ENCODE measurements around the gene STK38L. TPM values are rescaled to one million over a fixed set of nuclear protein-coding genes. Genes with fewer than 3 reads are reported as not detected.

The STK38L gene
- total RNA-seq, 1 donor from 2014 or later = 30.8 TPM

DNA sequence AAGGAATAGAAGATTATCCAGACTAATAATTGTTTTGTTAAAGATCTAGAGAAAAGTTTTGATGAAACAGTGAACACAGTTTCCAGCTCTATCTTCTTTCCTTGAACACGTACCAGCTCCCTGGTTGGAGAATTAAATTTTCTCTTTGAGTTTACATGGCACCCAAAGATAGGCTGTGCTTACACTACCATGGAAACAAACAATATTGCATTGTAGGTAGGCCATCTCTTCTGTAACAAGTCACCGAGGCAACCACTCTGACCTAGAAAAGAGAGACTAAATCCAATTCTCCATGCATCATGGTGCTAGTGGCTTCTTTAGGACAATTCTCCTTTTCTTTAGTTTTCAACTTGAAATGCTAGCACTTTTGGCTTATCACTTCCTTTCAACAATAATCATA is 98.5 kb downstream of the STK38L start:
- no peak overlapping the region for H3K27ac Mint-ChIP-seq (ENCODE audit: unreplicated experiment)
- TF ChIP-seq, protein P1, sequence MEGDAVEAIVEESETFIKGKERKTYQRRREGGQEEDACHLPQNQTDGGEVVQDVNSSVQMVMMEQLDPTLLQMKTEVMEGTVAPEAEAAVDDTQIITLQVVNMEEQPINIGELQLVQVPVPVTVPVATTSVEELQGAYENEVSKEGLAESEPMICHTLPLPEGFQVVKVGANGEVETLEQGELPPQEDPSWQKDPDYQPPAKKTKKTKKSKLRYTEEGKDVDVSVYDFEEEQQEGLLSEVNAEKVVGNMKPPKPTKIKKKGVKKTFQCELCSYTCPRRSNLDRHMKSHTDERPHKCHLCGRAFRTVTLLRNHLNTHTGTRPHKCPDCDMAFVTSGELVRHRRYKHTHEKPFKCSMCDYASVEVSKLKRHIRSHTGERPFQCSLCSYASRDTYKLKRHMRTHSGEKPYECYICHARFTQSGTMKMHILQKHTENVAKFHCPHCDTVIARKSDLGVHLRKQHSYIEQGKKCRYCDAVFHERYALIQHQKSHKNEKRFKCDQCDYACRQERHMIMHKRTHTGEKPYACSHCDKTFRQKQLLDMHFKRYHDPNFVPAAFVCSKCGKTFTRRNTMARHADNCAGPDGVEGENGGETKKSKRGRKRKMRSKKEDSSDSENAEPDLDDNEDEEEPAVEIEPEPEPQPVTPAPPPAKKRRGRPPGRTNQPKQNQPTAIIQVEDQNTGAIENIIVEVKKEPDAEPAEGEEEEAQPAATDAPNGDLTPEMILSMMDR (IDR thresholded peaks at IDR 0.05; ENCODE audit: unreplicated experiment) = no peak
- no peaks in the 10 kb centered on the region for H3K36me3 Mint-ChIP-seq (ENCODE audit: low read depth, unreplicated experiment)
- H3K27me3 Mint-ChIP-seq (ENCODE audit: unreplicated experiment) = peaks cover 5% of the 10 kb centered on the region
- H3K9me3 Mint-ChIP-seq (ENCODE audit: unreplicated experiment) = no peaks in the 10 kb centered on the region
- no peak overlapping the region for H3K4me3 Mint-ChIP-seq (ENCODE audit: unreplicated experiment)
- no peaks in the 10 kb centered on the region for H3K4me1 Mint-ChIP-seq (ENCODE audit: unreplicated experiment)
- no peak for DNase-seq (ENCODE audit: low spot score)

DNA sequence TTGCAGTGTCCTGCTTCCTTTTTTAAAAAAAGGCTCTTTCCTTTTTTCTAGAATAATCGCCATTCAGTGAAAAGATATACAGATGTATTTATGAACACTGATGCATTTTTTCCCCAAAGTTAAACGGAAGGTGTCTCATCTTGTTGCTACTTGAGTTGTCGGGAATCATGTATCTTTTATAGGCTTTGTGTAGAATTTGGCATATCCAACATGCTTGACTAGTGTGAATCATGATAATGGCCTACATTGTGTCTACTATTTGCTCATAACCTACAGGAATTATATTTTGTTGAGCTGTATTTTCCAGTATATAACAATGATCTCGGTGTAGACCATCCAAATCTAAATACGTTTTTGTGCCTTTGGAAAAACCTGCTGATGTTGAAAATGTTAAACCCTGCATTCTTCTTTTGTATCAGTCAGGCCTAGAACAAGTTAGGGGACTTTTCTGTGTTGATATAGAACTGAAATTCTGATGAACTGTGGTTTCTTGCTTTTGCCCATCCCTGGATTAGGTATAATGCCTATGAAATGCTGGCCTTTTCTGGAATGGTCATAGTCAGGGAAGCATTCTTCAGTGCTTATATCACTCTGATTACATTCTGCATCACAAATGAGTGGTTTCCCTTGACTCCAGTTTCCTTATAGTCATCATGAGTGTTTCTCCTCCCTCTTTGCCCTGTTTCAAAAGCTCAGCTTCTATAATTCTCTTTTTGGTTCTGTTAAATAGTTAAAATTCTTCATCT is 99.3 kb downstream of the STK38L start:
- H3K36me3 Mint-ChIP-seq (ENCODE audit: low read depth, unreplicated experiment) = no peaks in the 10 kb centered on the region
- peaks cover 5% of the 10 kb centered on the region for H3K27me3 Mint-ChIP-seq (ENCODE audit: unreplicated experiment)
- H3K4me1 Mint-ChIP-seq (ENCODE audit: unreplicated experiment) = no peaks in the 10 kb centered on the region
- no peak overlapping the region for H3K4me3 Mint-ChIP-seq (ENCODE audit: unreplicated experiment)
- no peak overlapping the region for H3K27ac Mint-ChIP-seq (ENCODE audit: unreplicated experiment)
- TF ChIP-seq, protein P1 (IDR thresholded peaks at IDR 0.05; ENCODE audit: unreplicated experiment) = no peak
- no peak for DNase-seq (ENCODE audit: low spot score)
- no peaks in the 10 kb centered on the region for H3K9me3 Mint-ChIP-seq (ENCODE audit: unreplicated experiment)

DNA sequence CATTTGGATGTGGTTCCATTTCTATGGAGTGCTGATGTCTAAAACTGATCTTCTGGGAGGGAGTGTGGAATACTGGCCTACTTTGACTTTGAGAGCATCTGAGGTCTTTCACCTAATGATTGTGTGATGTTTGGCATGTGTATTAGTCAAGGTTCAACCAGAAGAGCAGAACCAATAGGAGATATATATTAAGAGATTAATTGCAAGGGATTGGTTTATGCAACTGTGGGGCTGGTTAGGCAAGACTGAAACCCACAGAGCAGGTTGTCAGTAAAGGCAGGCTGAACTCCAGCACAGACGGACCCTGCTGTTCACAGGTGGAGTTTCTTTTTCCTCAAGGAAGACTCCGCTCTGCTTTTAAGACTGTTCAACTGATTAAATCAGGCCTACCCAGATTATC is 100.2 kb downstream of the STK38L start:
- DNase-seq (ENCODE audit: low spot score) = no peak
- TF ChIP-seq, protein P1 (IDR thresholded peaks at IDR 0.05; ENCODE audit: unreplicated experiment) = no peak
- Mint-ChIP-seq H3K9me3 (ENCODE audit: unreplicated experiment) (no peaks in the 10 kb centered on the region), H3K27me3 (ENCODE audit: unreplicated experiment) (peaks cover 7% of the 10 kb centered on the region), H3K36me3 (ENCODE audit: low read depth, unreplicated experiment) (no peaks in the 10 kb centered on the region), H3K4me3 (ENCODE audit: unreplicated experiment) (no peak overlapping the region), H3K27ac (ENCODE audit: unreplicated experiment) (no peak overlapping the region), H3K4me1 (ENCODE audit: unreplicated experiment) (no peaks in the 10 kb centered on the region)

DNA sequence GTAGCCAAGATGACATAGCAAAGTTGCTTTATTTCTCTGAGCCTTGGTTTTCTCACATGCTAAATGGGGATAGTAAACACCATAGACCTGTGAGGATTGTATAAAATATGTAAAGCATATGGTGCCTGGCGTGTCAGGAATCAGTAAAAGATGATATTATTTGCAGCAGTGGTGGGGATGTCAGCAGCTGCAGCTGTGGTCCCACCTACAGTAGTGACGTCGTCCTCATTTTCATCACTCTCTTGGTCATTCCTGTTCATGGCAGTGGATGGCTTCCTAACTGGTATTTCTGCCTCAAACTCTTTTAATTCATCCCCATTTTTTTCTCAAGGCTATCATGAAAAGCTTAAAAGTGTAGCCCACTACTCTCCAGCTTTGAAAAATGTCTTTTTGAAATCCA is 100.7 kb downstream of the STK38L start:
- no peak for DNase-seq (ENCODE audit: low spot score)
- H3K27me3 Mint-ChIP-seq (ENCODE audit: unreplicated experiment) = peaks cover 7% of the 10 kb centered on the region
- H3K4me1 Mint-ChIP-seq (ENCODE audit: unreplicated experiment) = no peaks in the 10 kb centered on the region
- H3K9me3 Mint-ChIP-seq (ENCODE audit: unreplicated experiment) = no peaks in the 10 kb centered on the region
- no peak overlapping the region for H3K27ac Mint-ChIP-seq (ENCODE audit: unreplicated experiment)
- TF ChIP-seq, protein P1 (IDR thresholded peaks at IDR 0.05; ENCODE audit: unreplicated experiment) = no peak
- H3K36me3 Mint-ChIP-seq (ENCODE audit: low read depth, unreplicated experiment) = no peaks in the 10 kb centered on the region
- H3K4me3 Mint-ChIP-seq (ENCODE audit: unreplicated experiment) = no peak overlapping the region

DNA sequence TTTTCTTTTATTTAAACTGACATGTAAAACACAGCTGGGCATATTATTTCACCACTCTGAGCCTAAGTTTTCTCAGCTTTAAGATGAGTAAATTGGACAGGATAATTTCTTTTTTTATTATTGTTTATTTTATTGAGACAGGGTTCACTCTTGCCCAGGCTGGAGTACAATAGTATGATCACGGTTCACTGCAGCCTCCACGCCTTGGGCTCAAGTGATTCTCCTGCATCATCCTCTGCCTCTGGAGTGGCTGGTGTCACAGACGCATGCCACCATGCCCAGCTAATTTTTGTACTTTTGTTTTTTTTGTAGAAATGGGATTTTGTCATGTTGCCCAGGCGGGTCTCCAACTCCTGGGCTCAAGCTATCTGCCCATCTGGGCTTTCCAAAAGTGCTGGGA is 101.3 kb downstream of the STK38L start:
- no peak overlapping the region for H3K4me3 Mint-ChIP-seq (ENCODE audit: unreplicated experiment)
- H3K9me3 Mint-ChIP-seq (ENCODE audit: unreplicated experiment) = no peaks in the 10 kb centered on the region
- H3K27me3 Mint-ChIP-seq (ENCODE audit: unreplicated experiment) = peaks cover 6% of the 10 kb centered on the region
- no peak overlapping the region for H3K27ac Mint-ChIP-seq (ENCODE audit: unreplicated experiment)
- H3K4me1 Mint-ChIP-seq (ENCODE audit: unreplicated experiment) = no peaks in the 10 kb centered on the region
- H3K36me3 Mint-ChIP-seq (ENCODE audit: low read depth, unreplicated experiment) = no peaks in the 10 kb centered on the region
- TF ChIP-seq, protein P1 (IDR thresholded peaks at IDR 0.05; ENCODE audit: unreplicated experiment) = no peak
- no peak for DNase-seq (ENCODE audit: low spot score)

All from endothelial cell (in vitro differentiated cells).